Right renal pelvis (tissue), 4 donors: Measurements from ENCODE around the gene PCDHGA7. TPM values are rescaled to one million over a fixed set of nuclear protein-coding genes. Genes with fewer than 3 reads are reported as not detected.
"Not testable (repeated sequence)": the region's sequence is repeated elsewhere in the genome, so short reads cannot be mapped to it uniquely, and the experiment has no call there.

ENCODE experiments used
- DNase-seq, 4 donors: peaks; one replicate each; pipeline ENCODE4 v3.0.0-alpha.2; 2013; ENCODE audit warnings: low read depth in 4 of 4, low spot score in 3 of 4, missing footprints in 1 of 4
- polyA plus RNA-seq, 4 donors: library from polyadenylated mRNA; unstranded; fragments of 120-200 nt; gene quantifications; one replicate each; pipeline ENCODE4 v1.2.1, GENCODE V29; 2013; ENCODE audit not compliant: insufficient read length in 4 of 4

The PCDHGA7 gene
- 1 to 10 TPM; 2.1 to 2.8 (median 2.2) TPM for polyA plus RNA-seq

DNA sequence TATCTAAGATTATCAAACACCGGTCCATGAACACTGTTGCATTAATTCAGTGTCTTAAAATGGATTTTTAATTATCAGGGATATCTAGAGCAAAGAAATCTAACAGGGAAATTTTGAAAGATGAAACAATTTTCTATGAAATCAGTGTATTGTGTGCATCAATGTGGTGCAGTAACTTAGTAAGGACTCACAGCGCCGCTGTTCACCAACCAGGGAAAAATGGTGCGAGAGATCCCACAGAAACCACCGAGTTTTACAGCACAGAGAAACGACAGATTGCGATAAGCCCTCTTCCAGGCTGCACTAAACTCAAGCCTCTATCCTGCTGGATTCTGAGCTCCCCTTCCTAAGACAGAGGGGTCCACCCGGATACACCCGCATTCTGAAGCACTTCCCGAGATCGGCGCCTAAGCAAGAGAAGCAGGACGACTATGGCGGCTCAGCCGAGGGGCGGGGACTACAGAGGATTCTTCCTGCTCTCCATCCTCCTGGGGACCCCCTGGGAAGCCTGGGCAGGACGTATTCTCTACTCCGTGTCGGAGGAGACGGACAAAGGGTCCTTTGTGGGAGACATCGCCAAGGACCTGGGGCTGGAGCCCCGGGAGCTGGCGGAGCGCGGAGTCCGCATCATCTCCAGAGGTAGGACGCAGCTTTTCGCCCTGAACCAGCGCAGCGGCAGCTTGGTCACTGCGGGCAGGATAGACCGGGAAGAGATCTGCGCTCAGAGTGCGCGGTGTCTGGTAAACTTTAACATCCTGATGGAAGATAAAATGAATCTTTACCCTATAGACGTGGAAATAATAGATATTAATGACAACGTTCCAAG lies at the start of gene PCDHGA7:
TSS of gene PCDHGA7 (plus strand) at position 274 of the 826 bp plus-strand sequence. CDS start at position 432, 158 bp downstream.
- DNase-seq, result no peak

DNA sequence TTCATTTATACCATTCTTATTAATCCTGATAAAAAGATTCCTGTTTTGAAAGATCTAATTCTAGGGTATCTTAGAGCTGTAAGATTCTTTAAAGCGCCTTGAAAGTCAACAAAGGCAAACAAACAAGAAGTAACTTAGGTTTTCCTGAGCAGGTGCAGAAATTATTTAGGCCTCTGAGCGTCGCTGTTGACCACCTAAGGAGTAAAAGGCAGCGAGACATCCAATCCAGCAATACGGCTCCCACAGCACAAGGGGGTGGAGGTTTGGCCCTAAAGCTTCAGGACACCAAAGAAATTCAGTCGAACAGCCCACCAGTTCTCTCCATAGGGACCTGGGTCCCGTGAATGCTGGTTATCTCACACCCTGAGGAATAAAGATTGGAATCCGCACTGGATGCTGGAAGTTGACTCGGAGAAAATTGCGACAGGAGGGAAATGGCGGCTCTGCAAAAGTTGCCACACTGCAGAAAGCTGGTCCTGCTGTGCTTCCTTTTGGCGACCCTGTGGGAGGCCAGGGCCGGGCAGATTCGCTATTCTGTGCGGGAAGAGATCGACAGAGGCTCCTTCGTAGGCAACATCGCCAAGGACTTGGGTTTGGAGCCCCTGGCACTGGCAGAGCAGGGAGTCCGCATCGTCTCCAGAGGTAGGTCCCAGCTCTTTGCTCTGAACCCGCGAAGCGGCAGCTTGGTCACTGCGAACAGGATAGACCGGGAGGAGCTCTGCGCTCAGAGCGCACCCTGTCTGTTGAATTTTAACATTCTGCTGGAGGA lies 43.8 kb upstream of the PCDHGA7 start, which contains the start of gene PCDHGA2:
TSS of gene PCDHGA2 (plus strand) at position 223 of the 769 bp plus-strand sequence.
- no peak for DNase-seq

DNA sequence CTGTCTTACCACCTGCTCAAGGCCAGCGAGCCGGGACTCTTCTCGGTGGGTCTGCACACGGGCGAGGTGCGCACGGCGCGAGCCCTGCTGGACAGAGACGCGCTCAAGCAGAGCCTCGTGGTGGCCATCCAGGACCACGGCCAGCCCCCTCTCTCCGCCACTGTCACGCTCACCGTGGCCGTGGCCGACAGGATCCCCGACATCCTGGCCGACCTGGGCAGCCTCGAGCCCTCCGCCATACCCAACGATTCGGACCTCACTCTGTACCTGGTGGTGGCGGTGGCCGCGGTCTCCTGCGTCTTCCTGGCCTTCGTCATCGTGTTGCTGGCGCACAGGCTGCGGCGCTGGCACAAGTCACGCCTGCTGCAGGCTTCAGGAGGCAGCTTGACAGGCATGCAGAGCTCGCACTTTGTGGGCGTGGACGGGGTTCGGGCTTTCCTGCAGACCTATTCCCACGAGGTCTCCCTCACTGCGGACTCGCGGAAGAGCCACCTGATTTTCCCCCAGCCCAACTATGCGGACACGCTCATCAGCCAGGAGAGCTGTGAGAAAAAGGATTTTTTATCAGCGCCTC lies 41.7 kb upstream of the PCDHGA7 start:
- not testable (repeated sequence) for DNase-seq

DNA sequence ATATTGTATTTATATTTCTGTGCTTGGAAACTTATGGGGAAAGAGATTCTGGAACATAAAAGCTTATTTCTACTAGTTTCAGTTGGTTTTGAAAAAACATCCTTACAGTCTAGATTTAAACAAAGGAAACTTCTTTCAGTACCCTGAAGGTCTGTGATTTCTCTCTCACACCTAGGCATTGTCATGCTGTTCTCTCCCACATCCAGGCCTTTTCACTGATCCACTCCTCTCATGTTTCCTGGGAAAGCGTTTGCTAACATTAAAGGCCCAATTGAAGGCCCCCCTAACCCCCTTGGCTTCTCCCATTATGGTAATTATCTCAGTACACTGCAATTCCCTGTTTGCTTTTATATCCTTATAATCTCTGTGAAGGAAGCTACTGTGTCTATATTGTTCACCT lies 39.8 kb upstream of the PCDHGA7 start:
- DNase-seq, result no peak

DNA sequence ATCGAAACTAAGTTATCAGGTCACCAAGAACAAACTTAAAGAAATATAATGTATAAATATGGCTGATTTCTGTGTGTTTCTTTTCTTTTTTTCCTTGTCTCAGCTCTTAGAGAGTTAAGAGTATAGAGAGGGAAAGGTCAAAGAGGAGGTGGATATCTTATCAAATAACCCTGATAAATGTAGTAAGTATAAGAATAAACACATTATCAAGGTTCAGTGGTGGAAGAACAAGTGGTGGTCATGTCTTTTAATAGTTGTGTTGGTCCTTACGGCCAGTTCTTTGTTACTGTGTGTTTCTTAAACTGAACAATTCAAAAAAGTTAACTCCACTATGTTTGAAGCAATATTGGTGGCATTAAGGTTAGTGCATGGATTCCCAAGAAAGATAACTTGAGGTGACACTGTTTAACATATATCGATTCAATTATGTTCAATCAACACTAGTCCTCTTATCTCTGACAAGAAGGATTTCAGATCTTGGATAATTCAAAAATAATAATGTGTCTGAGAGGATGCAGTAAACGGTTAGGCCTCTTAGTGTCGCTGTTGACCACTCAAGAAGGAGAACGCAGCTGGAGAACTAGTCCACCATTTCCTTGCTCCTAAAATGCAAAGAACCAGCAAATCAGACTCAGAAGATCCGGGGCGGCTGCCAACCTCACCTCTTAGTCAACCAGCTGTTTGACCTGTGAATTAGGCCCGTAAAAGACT lies 39.1 kb upstream of the PCDHGA7 start, which contains the start of gene PCDHGA3:
TSS of gene PCDHGA3 (plus strand) at position 588 of the 711 bp plus-strand sequence. CDS start 205 bp downstream, outside the sequence.
- DNase-seq, result no peak

DNA sequence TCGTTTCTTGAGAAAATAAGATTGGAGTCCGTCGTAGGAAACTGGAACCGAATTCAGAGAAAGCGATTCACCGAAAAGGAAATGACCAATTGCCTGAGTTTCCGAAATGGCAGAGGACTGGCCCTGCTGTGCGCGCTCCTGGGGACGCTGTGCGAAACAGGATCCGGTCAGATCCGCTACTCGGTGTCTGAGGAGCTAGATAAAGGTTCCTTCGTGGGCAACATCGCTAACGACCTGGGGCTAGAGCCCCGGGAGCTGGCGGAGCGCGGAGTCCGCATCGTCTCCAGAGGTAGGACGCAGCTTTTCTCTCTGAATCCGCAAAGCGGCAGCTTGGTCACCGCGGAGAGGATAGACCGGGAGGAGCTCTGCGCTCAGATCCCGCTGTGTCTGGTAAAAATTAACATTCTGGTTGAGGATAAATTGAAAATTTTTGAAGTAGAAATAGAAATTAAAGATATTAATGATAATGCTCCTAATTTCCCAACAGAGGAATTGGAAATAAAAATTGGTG lies 38.5 kb upstream of the PCDHGA7 start:
- DNase-seq, result no peak

DNA sequence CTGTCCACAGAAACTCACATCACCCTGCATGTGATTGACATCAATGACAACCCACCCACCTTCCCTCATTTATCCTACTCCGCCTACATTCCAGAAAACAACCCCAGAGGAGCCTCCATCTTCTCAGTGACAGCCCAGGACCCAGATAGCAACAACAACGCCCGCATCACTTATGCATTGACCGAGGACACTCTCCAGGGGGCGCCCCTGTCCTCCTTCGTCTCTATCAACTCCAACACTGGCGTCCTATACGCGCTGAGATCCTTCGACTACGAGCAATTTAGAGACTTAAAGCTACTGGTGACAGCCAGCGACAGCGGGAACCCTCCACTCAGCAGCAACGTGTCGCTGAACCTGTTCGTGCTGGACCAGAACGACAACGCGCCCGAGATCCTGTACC lies 37.2 kb upstream of the PCDHGA7 start:
- DNase-seq, result no peak

DNA sequence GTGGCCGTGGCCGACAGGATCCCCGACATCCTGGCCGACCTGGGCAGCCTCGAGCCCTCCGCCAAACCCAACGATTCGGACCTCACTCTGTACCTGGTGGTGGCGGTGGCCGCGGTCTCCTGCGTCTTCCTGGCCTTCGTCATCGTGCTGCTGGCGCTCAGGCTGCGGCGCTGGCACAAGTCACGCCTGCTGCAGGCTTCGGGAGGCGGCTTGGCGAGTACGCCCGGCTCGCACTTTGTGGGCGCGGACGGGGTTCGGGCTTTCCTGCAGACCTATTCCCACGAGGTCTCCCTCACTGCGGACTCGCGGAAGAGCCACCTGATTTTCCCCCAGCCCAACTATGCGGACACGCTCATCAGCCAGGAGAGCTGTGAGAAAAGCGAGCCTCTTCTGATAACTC lies 36.5 kb upstream of the PCDHGA7 start:
- not testable (repeated sequence) for DNase-seq

DNA sequence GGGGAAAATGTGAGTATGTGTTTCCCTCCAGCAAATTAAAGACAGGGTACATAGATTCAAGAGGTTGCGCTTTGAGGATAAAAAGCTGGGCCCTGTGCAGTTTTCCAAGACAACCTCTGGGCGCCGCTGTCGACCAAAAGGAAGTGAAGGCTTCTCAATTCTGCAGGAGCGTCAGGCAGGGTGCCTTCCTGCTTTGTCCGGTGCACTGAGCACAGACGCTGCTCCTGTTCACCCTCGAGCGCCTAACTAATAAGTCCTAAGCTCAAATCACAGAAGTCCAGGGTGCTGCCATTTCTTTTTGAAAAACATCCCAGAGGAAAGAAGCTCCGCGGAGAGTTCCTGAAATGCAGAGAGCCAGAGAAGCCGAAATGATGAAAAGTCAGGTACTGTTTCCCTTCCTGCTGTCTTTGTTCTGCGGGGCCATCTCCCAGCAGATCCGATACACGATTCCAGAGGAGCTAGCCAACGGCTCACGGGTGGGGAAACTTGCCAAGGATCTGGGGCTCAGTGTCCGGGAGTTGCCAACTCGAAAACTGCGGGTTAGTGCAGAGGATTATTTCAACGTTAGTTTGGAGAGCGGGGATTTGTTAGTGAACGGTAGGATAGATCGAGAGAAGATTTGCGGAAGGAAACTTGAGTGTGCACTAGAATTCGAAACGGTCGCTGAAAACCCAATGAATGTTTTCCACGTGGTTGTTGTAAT lies 32.5 kb upstream of the PCDHGA7 start, which contains the start of gene PCDHGB1:
TSS of gene PCDHGB1 (plus strand) at position 183 of the 703 bp plus-strand sequence. CDS start at position 345, 162 bp downstream.
- no peak for DNase-seq

DNA sequence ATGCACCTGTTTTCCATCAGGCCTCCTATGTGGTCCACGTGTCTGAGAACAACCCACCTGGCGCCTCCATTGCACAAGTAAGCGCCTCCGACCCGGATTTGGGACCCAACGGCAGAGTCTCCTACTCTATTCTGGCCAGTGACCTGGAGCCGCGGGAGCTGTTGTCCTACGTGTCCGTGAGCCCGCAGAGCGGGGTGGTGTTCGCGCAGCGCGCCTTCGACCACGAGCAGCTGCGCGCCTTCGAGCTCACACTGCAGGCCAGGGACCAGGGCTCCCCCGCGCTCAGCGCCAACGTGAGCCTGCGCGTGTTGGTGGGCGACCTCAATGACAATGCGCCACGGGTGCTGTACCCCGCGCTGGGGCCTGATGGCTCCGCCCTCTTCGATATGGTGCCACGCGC lies 31.0 kb upstream of the PCDHGA7 start:
- DNase-seq, result no peak

DNA sequence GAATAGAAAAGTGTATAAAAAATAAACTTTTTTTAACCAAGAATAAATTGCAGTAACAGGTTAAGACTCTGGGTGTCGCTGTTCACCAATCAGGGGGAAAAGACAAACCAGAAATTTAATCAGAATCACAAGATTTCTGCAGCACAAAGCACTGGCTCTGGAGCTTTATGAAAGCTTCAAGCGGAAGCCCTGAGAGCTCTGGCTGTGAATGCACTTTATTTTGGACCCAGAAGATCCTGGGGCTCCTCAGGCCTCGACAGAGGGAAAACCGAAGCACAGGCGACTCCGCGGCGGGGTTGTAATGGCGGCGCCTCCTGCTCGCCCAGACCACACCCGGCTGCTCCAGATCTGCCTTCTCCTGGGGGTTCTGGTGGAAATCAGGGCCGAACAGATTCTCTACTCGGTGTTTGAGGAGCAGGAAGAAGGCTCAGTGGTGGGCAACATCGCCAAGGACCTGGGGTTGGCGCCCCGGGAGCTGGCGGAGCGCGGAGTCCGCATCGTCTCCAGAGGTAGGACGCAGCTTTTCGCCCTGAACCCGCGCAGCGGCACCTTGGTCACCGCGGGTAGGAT lies 27.6 kb upstream of the PCDHGA7 start, which contains the start of gene PCDHGA4:
TSS of gene PCDHGA4 (plus strand) at position 122 of the 570 bp plus-strand sequence. CDS start at position 209, 87 bp downstream.
- DNase-seq, result no peak

DNA sequence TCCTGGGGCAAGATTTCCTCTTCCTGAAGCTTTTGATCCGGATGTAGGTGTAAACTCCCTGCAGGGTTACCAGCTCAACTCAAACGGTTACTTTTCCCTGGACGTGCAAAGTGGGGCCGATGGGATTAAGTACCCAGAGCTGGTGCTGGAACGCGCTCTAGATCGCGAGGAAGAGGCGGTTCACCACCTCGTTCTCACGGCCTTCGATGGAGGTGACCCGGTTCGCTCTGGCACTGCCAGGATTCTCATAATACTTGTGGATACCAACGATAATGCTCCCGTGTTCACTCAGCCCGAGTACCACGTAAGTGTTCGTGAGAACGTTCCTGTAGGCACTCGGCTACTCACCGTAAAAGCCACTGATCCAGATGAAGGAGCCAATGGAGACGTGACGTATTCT lies 26.9 kb upstream of the PCDHGA7 start:
- no peak for DNase-seq

DNA sequence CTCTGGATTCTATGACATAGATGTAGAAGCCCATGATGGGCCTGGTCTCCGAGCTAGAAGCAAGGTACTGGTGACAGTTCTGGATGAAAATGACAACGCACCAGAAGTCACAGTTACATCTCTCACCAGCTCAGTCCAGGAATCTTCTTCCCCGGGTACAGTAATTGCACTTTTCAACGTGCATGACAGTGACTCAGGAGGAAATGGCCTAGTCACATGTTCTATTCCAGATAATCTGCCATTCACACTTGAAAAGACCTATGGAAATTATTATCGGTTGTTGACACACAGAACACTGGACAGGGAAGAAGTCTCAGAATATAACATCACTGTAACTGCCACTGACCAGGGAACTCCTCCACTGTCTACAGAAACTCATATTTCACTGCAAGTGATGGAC lies 26.4 kb upstream of the PCDHGA7 start:
- DNase-seq, result no peak

DNA sequence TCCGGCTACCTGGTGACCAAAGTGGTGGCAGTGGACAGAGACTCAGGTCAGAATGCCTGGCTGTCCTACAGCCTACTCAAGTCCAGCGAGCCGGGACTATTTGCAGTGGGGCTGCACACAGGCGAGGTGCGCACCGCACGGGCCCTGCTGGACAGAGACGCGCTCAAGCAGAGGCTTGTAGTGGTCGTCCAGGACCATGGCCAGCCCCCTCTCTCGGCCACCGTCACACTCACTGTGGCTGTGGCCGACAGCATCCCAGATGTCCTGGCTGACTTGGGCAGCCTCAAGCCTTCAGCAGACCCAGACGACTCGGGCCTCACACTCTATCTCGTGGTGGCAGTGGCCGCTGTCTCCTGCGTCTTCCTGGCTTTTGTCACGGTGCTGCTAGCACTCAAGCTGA lies 25.6 kb upstream of the PCDHGA7 start:
- DNase-seq, result no peak

DNA sequence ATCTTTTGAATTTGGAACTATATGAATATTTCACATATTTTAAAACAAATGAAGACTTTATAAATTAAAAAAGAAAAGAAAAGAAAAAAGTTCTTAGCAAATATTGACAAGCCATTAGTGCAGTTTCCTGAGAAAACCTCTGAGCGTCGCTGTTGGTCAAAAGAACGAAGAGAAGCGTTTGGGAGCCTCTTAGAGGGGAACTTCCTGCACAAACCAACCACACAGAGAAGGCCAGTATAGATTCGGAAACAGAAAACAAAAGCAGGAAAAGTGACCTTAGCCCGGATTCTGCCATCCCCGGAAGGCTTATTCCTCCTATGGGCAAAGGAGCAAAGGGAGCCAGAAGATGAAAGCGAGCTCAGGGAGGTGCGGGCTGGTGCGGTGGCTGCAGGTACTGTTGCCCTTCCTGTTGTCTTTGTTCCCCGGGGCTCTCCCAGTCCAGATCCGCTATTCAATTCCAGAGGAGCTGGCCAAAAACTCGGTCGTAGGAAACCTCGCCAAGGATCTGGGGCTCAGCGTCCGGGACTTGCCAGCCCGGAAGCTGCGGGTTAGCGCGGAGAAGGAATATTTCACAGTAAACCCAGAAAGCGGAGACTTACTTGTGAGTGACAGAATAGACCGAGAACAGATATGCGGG lies 22.6 kb upstream of the PCDHGA7 start, which contains the start of gene PCDHGB2:
TSS of gene PCDHGB2 (plus strand) at position 205 of the 637 bp plus-strand sequence. CDS start at position 347, 142 bp downstream.
- DNase-seq, result no peak

DNA sequence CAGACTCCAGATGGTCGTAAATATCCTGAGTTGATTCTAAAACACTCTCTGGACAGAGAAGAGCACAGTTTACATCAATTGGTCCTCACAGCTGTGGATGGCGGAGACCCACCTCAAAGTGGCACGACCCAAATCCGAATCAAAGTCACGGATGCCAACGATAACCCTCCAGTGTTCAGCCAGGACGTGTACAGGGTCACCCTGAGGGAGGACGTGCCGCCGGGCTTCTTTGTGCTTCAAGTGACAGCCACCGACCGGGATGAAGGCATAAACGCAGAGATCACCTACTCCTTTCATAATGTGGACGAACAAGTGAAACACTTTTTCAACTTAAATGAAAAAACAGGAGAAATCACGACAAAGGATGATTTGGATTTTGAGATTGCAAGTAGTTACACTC lies 21.9 kb upstream of the PCDHGA7 start:
- no peak for DNase-seq

DNA sequence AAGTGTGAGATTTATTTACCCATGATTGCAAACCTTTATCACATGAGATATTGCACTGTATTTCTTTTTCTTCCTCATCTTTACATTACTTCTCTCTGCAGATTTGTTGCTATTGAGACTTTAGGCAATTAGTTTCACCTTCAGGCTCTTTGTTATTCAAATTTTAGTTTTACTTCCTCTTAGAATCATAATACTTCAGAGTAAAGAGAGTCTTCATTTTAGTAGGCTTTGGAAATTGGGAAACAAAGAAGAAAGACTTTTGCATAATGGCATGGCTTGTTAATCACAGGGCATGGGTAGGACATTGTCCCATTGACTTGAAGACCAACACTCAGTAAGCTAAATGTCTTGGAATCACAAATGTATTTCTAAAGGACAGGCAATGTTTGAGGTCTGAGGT lies 19.8 kb upstream of the PCDHGA7 start:
- no peak for DNase-seq

DNA sequence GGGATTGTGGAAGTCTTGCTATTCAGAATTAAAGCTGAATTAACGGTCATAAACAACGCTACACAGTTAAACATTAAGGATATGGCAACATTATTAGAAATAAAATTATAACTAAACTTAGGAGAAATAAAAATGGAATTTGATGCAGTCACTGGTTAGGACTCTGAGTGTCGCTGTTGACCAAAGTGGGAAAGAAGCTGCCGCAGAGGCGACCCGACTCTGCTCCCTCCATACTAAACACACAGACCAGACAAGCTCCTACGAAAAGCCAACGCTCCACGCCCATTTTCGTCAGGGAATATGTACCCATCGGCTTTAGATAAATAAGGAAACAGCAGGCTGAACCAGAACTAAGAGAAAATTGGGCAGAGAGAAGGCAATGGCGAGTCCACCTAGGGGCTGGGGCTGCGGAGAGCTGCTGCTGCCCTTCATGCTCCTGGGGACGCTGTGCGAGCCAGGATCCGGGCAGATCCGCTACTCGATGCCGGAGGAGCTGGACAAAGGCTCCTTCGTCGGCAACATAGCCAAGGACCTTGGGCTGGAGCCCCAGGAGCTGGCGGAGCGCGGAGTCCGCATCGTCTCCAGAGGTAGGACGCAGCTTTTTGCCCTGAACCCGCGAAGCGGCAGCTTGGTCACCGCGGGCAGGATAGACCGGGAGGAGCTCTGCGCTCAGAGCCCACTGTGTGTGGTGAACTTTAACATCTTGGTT lies 18.4 kb upstream of the PCDHGA7 start, which contains the start of gene PCDHGA5:
TSS of gene PCDHGA5 (plus strand) at position 211 of the 709 bp plus-strand sequence. CDS start at position 380, 169 bp downstream.
- DNase-seq, result no peak
